B cell (primary cell): ENCODE data around the gene MAPKAPK3. TPM values are rescaled to one million over a fixed set of nuclear protein-coding genes. Genes with fewer than 3 reads are reported as not detected.
"Not testable (repeated sequence)": the region's sequence is repeated elsewhere in the genome, so short reads cannot be mapped to it uniquely, and the experiment has no call there.

Source experiments
- ATAC-seq: fragments of 200-7000 bp; cut with Tn5 transposase; one replicate; pipeline ENCODE4 v1.10.0; 2021; ENCODE audit warnings: low read depth, mild to moderate bottlenecking, moderate number of reproducible peaks, moderate library complexity
- CTCF ChIA-PET: fragments of 350-600 bp; sonication (Branson Sonifier 250); formaldehyde crosslinking; loops from one replicate; lab custom pipeline; 2021; ENCODE audit warnings: antibody characterized with exemption, inconsistent platforms; lab: Charles Lee
- POLR2A ChIA-PET: fragments of 350-600 bp; sonication (Branson Sonifier 250); formaldehyde crosslinking; loops from one replicate; lab custom pipeline; 2021; ENCODE audit warnings: antibody characterized with exemption; lab: Charles Lee
- DNase-seq: peaks from one replicate; pipeline ENCODE4 v3.0.0; 2013
- H2AFZ ChIP-seq: 2 replicates; pipeline ENCODE4 v1.6.1; 2012; ENCODE audit warnings: mild to moderate bottlenecking, low read depth, low read length; ENCODE audit not compliant: insufficient read depth, poor library complexity, severe bottlenecking
- H3K27ac ChIP-seq, 2 donors: 1 replicate in 1 of 2; 2 replicates in 1 of 2; pipeline ENCODE4 v1.5.1; 2012 to 2013; ENCODE audit warnings: low read length in 2 of 2, mild to moderate bottlenecking in 2 of 2, moderate library complexity in 1 of 2
- H3K27me3 ChIP-seq, 4 experiments: fragments of 200-600 bp in 1 of 4; sonication (generic) in 1 of 4; replicated peaks in 1 of 4; 1 replicate in 2 of 4; 2 replicates in 2 of 4; pipeline versions ENCODE4 v1.6.1 to v1.7.0; 2013 to 2016; ENCODE audit warnings: low read length in 3 of 4, mild to moderate bottlenecking in 2 of 4, mixed read lengths in 1 of 4, moderate library complexity in 1 of 4; ENCODE audit not compliant: insufficient read depth in 4 of 4, control insufficient read depth in 3 of 4; ENCODE audit errors: control extremely low read depth in 1 of 4
- H3K36me3 ChIP-seq, 2 experiments: replicated peaks in 1 of 2; 1 replicate in 1 of 2; 2 replicates in 1 of 2; pipeline versions ENCODE4 v1.6.1 to v1.7.1; 2013; ENCODE audit warnings: low read length in 1 of 2; ENCODE audit not compliant: insufficient read depth in 2 of 2, control insufficient read depth in 1 of 2; ENCODE audit errors: control extremely low read depth in 1 of 2, extremely low read depth in 1 of 2
- H3K4me1 ChIP-seq, 2 donors: fragments of 200-600 bp in 1 of 2; sonication (generic) in 1 of 2; 1 replicate in 1 of 2; 2 replicates in 1 of 2; pipeline versions ENCODE4 v1.5.1 to v1.6.1; 2013 to 2017; ENCODE audit warnings: low read length in 2 of 2; ENCODE audit not compliant: control insufficient read depth in 2 of 2, insufficient read depth in 2 of 2
- H3K4me2 ChIP-seq: replicated peaks from 2 replicates; pipeline ENCODE3; 2012; ENCODE audit warnings: mild to moderate bottlenecking, low read depth, low read length; ENCODE audit not compliant: poor library complexity, severe bottlenecking
- H3K4me3 ChIP-seq, 5 experiments: fragments of 200-600 bp in 1 of 5; sonication (generic) in 1 of 5; 1 replicate in 3 of 5; 2 replicates in 2 of 5; pipeline versions ENCODE4 v1.5.1 to v1.7.0; 2011 to 2016; ENCODE audit warnings: low read length in 4 of 5, mild to moderate bottlenecking in 4 of 5, low read depth in 2 of 5, control low read depth in 1 of 5, moderate library complexity in 1 of 5; ENCODE audit not compliant: insufficient read depth in 1 of 5; ENCODE audit errors: control extremely low read depth in 1 of 5, extremely low read depth in 1 of 5
- H3K79me2 ChIP-seq: fragments of 200-600 bp; sonication (generic); one replicate; pipeline ENCODE4 v1.6.0; 2016; ENCODE audit warnings: low read length; ENCODE audit not compliant: control insufficient read depth, insufficient read depth
- H3K9ac ChIP-seq: fragments of 200-600 bp; sonication (generic); 2 replicates; pipeline ENCODE4 v1.6.1; 2017; ENCODE audit warnings: mild to moderate bottlenecking, low read length, moderate library complexity
- H3K9me3 ChIP-seq, 3 donors: one replicate each; pipeline versions ENCODE4 v1.6.1 to v1.7.1; 2013; ENCODE audit warnings: low read length in 2 of 3; ENCODE audit not compliant: control insufficient read depth in 2 of 3, insufficient read depth in 1 of 3; ENCODE audit errors: control extremely low read depth in 1 of 3
- H4K20me1 ChIP-seq: 2 replicates; pipeline ENCODE4 v1.6.0; 2012; ENCODE audit warnings: mild to moderate bottlenecking, low read length; ENCODE audit not compliant: insufficient read depth, control insufficient read depth, poor library complexity, severe bottlenecking
- H3K27ac Mint-ChIP-seq: one replicate; pipeline ENCODE4 v1.8.0; 2021; ENCODE audit warnings: mixed read lengths
- H3K27me3 Mint-ChIP-seq: one replicate; pipeline ENCODE4 v1.8.0; 2021; ENCODE audit warnings: mixed read lengths
- H3K4me1 Mint-ChIP-seq: one replicate; pipeline ENCODE4 v1.8.0; 2021; ENCODE audit warnings: mixed read lengths
- H3K4me3 Mint-ChIP-seq: one replicate; pipeline ENCODE4 v1.8.0; 2021; ENCODE audit warnings: mixed read lengths
- H3K9me3 Mint-ChIP-seq: one replicate; pipeline ENCODE4 v1.8.0; 2022; ENCODE audit warnings: mixed read lengths; ENCODE audit not compliant: insufficient read depth
- EZH2 ChIP-seq: IDR thresholded peaks from 2 replicates; pipeline ENCODE4 v1.6.1; 2012; ENCODE audit warnings: borderline replicate concordance, low read depth, mild to moderate bottlenecking, moderate library complexity, low read length; ENCODE audit not compliant: insufficient read depth, poor library complexity, severe bottlenecking
- WGBS: methylation state at CpG from one replicate; pipeline ENCODE4 v1.1.5; 2013; ENCODE audit warnings: missing lambda C conversion rate; ENCODE audit not compliant: insufficient coverage; 5-methylcytosine and 5-hydroxymethylcytosine counted together
- intact Hi-C: fragments of 100-400 bp; cut with micrococcal nuclease; formaldehyde crosslinking; loops from one replicate; pipeline ENCODE4 v1.10.0; 2022
- polyA plus RNA-seq: library from polyadenylated mRNA; depleted of rRNA; stranded (reverse); fragments of >200 nt; gene quantifications from 2 replicates; pipeline ENCODE4 v1.2.3, GENCODE V29; 2012
- total RNA-seq, 2 donors: library from RNA; stranded (reverse); fragments of 120-200 nt in 1 of 2; gene quantifications; 1 replicate in 1 of 2; 2 replicates in 1 of 2; pipeline versions ENCODE4 v1.2.3 to v1.2.4, GENCODE V29; 2013 to 2022
- TF ChIP-seq, protein P1 (sequence below): fragments of 200-600 bp; IDR thresholded peaks from one replicate; pipeline ENCODE4 v1.8.0; 2022; ENCODE audit warnings: antibody characterized with exemption, mild to moderate bottlenecking

The MAPKAPK3 gene
- total and polyA plus RNA-seq, 2 donors (not counting 1 experiment from before 2014, with no cell fraction given): 17.8 to 18.8 TPM

DNA sequence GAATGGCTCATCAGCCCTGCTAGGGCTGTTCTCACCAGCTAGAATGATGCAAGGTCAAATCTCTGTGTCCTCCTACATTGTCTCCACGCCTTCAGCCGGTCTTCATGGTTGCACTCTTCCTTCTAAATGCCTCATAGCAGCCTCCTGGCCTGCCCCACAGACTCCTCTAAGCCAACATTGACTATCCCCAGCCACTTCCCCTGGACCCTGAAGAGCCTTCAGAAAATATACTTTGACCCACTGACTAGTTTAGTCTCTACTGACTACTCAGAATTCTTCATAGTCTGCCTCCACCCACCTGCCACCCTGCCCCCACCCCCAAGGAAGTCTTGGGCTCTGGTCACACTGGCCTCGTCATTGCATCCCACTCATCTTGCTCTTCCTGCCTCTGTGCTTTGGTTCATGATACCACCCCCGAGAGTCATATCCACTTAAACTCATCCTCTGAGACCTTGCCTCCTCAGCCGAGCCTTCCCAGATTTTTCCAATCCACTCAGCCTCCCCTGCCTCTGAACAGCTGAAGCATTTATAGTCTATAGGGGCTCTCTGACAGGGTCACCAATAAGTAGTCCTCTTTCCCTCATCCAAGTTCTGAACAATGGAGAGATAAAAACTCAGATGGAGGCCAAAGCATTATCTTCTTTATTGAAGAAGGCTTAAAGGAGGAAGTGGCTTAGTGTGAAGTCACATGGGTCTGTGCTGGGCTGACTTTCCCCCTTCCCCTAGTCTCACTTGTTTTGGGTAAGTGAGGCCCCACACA, 48.3 kb downstream of the MAPKAPK3 start:
- Histone ChIP-seq H3K36me3 (no peaks in the 10 kb centered on the region), H3K4me2 (no peak overlapping the region), H3K27ac (no peak overlapping the region), H4K20me1 (no peaks in the 10 kb centered on the region), H3K4me1 (no peaks in the 10 kb centered on the region), H3K9ac (no peak overlapping the region), H3K79me2 (no peaks in the 10 kb centered on the region), H3K27me3 (no peaks in the 10 kb centered on the region), H3K9me3 (no peaks in the 10 kb centered on the region), H2AFZ (no peak overlapping the region), H3K4me3 (no peak overlapping the region)
- POLR2A ChIA-PET: no interaction called here
- DNase-seq: no peak
- no peak overlapping the region for H3K27ac Mint-ChIP-seq
- no peak overlapping the region for H3K4me3 Mint-ChIP-seq
- H3K27me3 Mint-ChIP-seq: peaks cover 5% of the 10 kb centered on the region
- intact Hi-C loops: no loop called here
- WGBS: 87% methylated on average over 4 of the region's 5 CpGs
- CTCF ChIA-PET: interaction anchor here (1.5 kb wide), 1 partner anchor 12 kb away, joined by 4 read pairs; no protein-coding TSS in a partner anchor
- no peaks in the 10 kb centered on the region for H3K4me1 Mint-ChIP-seq
- TF ChIP-seq, protein P1, sequence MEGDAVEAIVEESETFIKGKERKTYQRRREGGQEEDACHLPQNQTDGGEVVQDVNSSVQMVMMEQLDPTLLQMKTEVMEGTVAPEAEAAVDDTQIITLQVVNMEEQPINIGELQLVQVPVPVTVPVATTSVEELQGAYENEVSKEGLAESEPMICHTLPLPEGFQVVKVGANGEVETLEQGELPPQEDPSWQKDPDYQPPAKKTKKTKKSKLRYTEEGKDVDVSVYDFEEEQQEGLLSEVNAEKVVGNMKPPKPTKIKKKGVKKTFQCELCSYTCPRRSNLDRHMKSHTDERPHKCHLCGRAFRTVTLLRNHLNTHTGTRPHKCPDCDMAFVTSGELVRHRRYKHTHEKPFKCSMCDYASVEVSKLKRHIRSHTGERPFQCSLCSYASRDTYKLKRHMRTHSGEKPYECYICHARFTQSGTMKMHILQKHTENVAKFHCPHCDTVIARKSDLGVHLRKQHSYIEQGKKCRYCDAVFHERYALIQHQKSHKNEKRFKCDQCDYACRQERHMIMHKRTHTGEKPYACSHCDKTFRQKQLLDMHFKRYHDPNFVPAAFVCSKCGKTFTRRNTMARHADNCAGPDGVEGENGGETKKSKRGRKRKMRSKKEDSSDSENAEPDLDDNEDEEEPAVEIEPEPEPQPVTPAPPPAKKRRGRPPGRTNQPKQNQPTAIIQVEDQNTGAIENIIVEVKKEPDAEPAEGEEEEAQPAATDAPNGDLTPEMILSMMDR: no peak
- no peak for TF ChIP-seq EZH2
- ATAC-seq: no peak
- no peaks in the 10 kb centered on the region for H3K9me3 Mint-ChIP-seq

DNA sequence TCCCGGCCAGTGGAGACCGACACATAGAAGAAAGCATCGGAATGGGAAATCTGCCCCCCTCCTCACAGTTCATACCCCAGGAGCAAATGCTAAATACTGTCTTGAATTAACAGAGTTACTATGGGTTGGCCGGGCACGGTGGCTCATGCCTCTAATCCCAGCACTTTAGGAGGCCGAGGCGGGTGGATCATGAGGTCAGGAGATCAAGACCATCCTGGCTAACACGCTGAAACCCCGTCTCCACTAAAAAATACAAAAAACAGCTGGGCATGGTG, 48.8 kb downstream of the MAPKAPK3 start:
- H3K27me3 Mint-ChIP-seq, H3K9me3 Mint-ChIP-seq, H3K27ac ChIP-seq, H3K4me1 Mint-ChIP-seq, POLR2A ChIA-PET, H3K79me2 ChIP-seq, DNase-seq, H4K20me1 ChIP-seq, H3K27me3 ChIP-seq, H2AFZ ChIP-seq, H3K4me2 ChIP-seq, H3K27ac Mint-ChIP-seq, H3K4me1 ChIP-seq, H3K9me3 ChIP-seq, H3K36me3 ChIP-seq, H3K4me3 ChIP-seq, H3K9ac ChIP-seq, H3K4me3 Mint-ChIP-seq, ATAC-seq, intact Hi-C loops: not testable (repeated sequence)
- CTCF ChIA-PET: interaction anchor here (1.5 kb wide), 1 partner anchor 13 kb away, joined by 4 read pairs; no protein-coding TSS in a partner anchor
- no CpG with 5 or more reads among the region's 9 CpGs for WGBS
